Stimulated activated CD4-positive, alpha-beta T cell treated with anti-CD3 and anti-CD28 coated beads, Interleukin-15, amount 100 ng/mL, for 24 hours (primary cell): Measurements from ENCODE around the gene STX10.

ENCODE experiments used
- DNase-seq: peaks from one replicate; pipeline ENCODE4 v3.0.0-alpha.2; 2020

Gene STX10

DNA sequence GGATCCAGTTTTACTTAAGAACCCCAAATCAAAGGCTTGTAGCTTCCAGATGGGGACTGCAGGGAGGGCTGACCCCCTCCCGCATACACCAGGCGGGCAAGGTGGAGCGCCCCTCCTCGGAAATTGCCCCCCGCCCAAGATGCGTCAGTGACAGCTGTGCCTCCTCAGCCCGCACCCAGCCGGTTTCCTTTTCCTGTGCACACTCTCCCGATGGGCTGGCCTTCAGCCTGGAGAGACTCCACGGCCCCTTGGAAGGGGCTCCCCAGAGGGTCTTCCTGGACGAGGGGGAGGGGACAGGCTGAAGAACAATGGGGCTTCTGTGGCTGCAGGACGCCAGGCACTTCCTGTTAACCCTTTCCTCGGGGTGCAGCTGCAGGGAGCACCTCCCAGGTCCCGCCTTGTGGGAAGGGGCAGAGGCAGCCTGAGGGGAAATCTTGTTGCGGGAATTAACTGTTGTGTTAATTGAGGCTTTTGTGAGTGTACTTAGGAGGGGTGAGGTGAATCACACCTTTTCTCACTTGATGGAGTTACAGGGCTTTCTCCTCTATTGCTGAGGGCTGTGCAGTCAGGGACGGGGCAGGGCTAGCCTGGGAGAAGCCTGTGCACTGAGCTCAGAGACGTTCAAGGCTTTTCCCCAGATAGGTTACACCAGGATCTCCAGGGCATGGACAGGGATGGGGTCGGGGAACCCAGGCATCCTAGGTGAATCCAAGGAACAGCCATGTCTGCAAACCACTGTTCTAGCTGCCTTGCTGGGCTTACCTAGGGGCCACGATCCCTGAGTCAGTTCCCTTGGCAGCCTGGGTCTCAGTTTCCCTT is 14.4 kb upstream of the STX10 start:
- DNase-seq = peak; percentile 62

- peak; percentile 68 for DNase-seq
These were observed 13.6 kb upstream of the STX10 start for GRCh38 chr19:13163609-13164342.

DNA sequence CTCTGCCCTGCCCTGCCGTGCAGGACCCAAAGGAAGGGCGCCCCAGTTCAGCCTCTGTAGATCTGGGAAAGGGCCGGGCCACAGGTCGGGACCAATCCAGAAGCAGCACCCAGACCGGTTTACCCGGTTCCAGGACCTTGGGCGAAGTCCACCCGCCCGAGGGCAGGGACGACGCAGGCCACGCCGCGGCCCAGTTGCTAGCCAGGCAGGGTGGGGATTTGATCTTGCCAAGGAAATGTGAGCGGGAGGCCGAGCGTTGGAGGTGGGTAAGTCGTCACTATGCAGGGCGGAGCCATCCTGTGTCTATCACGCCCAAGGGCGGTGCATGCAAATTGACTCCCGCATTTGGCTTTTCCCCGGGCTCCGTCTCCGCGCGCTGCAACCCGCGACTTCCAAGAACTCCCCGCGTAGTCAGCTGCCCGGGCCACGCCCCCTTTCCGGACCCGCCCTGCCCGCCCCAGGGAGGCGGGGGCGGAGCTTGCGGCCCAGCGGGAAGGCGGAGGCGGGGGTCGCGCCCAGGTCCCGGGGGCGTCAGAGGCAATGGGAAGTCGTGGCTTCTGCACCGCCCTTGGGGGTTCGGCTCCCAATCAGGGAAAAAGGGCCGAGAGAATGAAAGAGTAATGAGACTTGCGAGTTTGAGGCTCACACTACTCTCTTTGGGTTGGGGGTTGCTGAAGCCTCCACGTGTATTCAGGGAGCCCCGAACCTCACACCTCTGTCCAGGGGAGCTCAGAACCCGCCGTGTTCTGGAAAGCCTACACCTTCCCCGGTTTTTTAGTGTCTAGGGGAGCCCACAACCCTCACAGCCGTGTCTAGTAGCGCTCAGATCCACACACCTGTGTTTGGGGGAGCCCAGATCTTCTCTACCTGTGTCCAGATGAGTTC is 12.8 kb upstream of the STX10 start:
- DNase-seq = peak; percentile 97

GRCh38 chr19:13160557-13160956 is 10.4 kb upstream of the STX10 start:
- no peak for DNase-seq

DNA sequence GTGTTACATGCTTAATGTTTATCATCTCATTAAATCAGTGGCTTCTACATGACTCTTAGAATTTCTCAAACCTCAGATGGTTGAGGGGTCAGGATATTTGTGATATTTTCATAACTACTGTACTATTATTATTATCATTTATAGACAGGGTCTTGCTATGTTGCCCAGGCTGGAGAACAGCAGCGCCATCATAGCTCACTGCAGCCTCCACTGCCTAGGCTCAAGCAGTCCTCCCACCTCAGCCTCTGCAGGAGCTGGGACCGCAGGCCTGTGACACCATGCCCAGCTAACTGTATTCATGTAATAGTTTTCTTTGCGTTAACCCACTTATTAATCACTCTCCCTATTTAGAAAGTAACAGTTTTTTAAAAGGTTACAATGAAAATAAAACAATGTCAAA is 9.5 kb upstream of the STX10 start:
- no peak for DNase-seq

GRCh38 chr19:13155472-13156359 is 5.5 kb upstream of the STX10 start:
- DNase-seq = peak; percentile 78

GRCh38 chr19:13154911-13155471 is 4.8 kb upstream of the STX10 start:
- DNase-seq = peak; percentile 87

- DNase-seq = peak; percentile 86
These were observed 4.1 kb upstream of the STX10 start for GRCh38 chr19:13154241-13154778.

GRCh38 chr19:13153569-13154240 is 3.5 kb upstream of the STX10 start:
- DNase-seq = peak; percentile 42

GRCh38 chr19:13152974-13153568 is 2.9 kb upstream of the STX10 start:
- DNase-seq = peak; percentile 96

DNA sequence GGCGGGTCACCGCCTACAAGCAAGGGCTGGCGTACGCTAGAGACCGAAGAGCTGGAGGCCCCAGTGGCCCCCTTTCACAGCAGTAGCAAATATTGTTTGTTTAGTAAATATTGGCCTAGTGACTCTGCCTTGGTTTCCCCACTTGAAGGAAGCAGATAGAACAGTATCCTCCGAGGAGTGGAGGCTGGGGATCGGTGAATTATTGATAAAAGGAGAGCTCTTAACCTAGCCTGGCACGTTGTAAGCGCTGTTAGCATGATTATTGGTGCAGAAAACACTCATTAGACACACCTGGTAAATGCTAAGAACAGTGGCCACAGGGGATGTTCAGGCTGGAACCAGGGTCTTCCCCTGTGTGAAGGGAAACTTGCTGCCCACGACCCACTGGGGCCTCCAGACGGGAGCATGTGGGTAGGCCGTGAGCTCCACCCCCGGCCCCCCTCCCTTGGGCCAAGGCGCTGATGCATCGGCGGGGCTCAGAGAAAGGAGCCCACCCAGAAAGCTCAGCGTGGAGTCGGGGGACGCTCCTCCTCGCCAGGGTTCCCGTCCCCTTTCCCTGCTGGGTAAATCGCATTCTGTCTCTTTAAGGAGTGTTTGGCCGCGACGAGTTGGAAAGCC is 2.3 kb upstream of the STX10 start:
- no peak for DNase-seq

- DNase-seq = peak; percentile 96
These were observed 1.6 kb upstream of the STX10 start for GRCh38 chr19:13151605-13152355.

DNA sequence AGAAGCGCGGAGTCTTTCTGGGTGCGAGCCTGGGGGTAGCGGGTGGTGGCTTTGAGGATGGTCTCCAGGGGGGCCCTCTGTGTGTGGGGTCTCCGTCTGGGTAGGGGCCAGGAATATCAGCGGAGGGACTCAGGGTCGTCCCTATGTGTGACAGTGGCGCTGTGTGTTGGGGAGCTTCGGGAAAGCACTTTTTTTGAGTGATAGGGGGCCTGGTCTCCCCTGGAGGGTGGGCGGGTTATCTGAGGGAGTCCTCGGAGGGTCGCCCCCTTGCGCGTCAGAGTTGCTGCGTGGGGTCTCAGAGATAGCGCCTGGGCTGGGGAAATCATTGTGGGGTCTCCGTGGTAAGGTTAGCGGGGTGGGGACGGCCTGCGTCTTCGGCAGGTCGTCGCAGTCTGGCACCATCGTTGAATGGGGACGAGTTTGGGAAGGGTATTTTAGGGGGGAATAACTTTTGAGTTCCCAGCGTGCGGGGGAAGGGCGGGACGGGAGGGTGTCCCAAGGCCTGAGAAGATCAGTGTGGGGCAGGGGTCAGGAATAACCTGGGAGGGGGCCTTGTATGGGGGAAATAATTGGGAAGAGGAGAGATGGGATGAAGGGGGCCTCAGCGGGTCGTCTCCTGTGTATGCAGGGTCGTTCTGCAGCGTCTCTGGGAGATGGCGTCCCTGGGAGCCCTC is 893 bp upstream of the STX10 start:
- peak; percentile 53 for DNase-seq

GRCh38 chr19:13149628-13150186 is 468 bp downstream of the STX10 start:
- DNase-seq = peak; percentile 64

GRCh38 chr19:13149173-13149627 is 975 bp downstream of the STX10 start:
- peak; percentile 33 for DNase-seq

GRCh38 chr19:13146763-13147563 is 3.2 kb downstream of the STX10 start:
- DNase-seq = no peak

- DNase-seq = no peak
These were observed 10.4 kb downstream of the STX10 start for GRCh38 chr19:13139633-13140311.
